Endodermal cell (in vitro differentiated cells): ENCODE data around the gene PFDN2. TPM values are rescaled to one million over a fixed set of nuclear protein-coding genes. Genes with fewer than 3 reads are reported as not detected.
A peak's percentile ranks its signal among the peaks of the same experiment; 100 is the strongest.

Experiments used
- DNase-seq: peaks from one replicate; pipeline ENCODE4 v3.0.0-alpha.2; 2017
- H3K27ac ChIP-seq: 2 replicates; pipeline ENCODE4 v1.5.1; 2013; ENCODE audit warnings: mild to moderate bottlenecking, low read depth, low read length, moderate library complexity
- H3K27me3 ChIP-seq: 2 replicates; pipeline ENCODE4 v1.6.1; 2013; ENCODE audit warnings: mild to moderate bottlenecking, low read length, moderate library complexity; ENCODE audit not compliant: insufficient read depth, control insufficient read depth, poor library complexity, severe bottlenecking
- H3K36me3 ChIP-seq: 2 replicates; pipeline ENCODE4 v1.7.0; 2013; ENCODE audit warnings: mild to moderate bottlenecking, low read length, moderate library complexity; ENCODE audit not compliant: control insufficient read depth, insufficient read depth
- H3K4me1 ChIP-seq: one replicate; pipeline ENCODE4 v1.7.0; 2013; ENCODE audit warnings: low read length; ENCODE audit not compliant: control insufficient read depth, insufficient read depth
- H3K4me3 ChIP-seq: 2 replicates; pipeline ENCODE4 v1.5.1; 2013; ENCODE audit warnings: mild to moderate bottlenecking, low read length, moderate library complexity
- H3K9ac ChIP-seq: 2 replicates; pipeline ENCODE4 v1.6.1; 2013; ENCODE audit warnings: mild to moderate bottlenecking, low read length, moderate library complexity; ENCODE audit not compliant: poor library complexity, severe bottlenecking; ENCODE audit errors: extremely low read depth
- H3K9me3 ChIP-seq: 2 replicates; pipeline ENCODE4 v1.6.1; 2013; ENCODE audit warnings: mild to moderate bottlenecking, low read length, moderate library complexity; ENCODE audit not compliant: control insufficient read depth
- H3K27ac Mint-ChIP-seq: 2 replicates; pipeline ENCODE4 v1.8.0; 2020; ENCODE audit warnings: mixed read lengths
- H3K27me3 Mint-ChIP-seq: 2 replicates; pipeline ENCODE4 v1.8.0; 2021; ENCODE audit warnings: mild to moderate bottlenecking, mixed read lengths; ENCODE audit not compliant: insufficient read depth
- H3K36me3 Mint-ChIP-seq: 2 replicates; pipeline ENCODE4 v1.8.0; 2020; ENCODE audit warnings: low read depth, mixed read lengths
- H3K4me1 Mint-ChIP-seq: 2 replicates; pipeline ENCODE4 v1.8.0; 2020; ENCODE audit warnings: mixed read lengths
- H3K4me3 Mint-ChIP-seq: 2 replicates; pipeline ENCODE4 v1.8.0; 2020; ENCODE audit warnings: mild to moderate bottlenecking, moderate library complexity, mixed read lengths
- H3K9me3 Mint-ChIP-seq: 2 replicates; pipeline ENCODE4 v1.8.0; 2020; ENCODE audit warnings: mild to moderate bottlenecking, mixed read lengths
- WGBS, 2 experiments: methylation state at CpG; one replicate each; pipeline versions ENCODE4 v1.1.5 to v1.1.7; 2013; ENCODE audit warnings: missing lambda C conversion rate in 2 of 2, mixed read lengths in 1 of 2; ENCODE audit not compliant: insufficient coverage in 1 of 2, insufficient read length in 1 of 2; 5-methylcytosine and 5-hydroxymethylcytosine counted together
- long read RNA-seq, 4 experiments: library from polyadenylated mRNA in 2 of 4; library from RNA in 1 of 4; library from capped mRNA in 1 of 4; stranded (forward) in 3 of 4; unstranded in 1 of 4; transcript quantifications; one replicate each; pipeline ENCODE4 v2.0.0, GENCODE V29; 2020 to 2021; ENCODE audit warnings: inconsistent platforms in 1 of 4
- polyA plus RNA-seq, 2 experiments: library from polyadenylated mRNA; stranded (reverse); fragments of 50-300 nt; gene quantifications; one replicate each; pipeline ENCODE4 v1.2.3, GENCODE V29; 2013
- total RNA-seq, 2 donors: library from RNA; stranded (reverse); fragmentation: NEBNext Ultra II Directional in 1 of 2; extraction: Animal tissue kit (Norgen Biotek cat#: 25700) in 1 of 2; gene quantifications; 2 replicates in 1 of 2; 3 replicates in 1 of 2; pipeline ENCODE4 v1.2.1, GENCODE V29; 2021
- TF ChIP-seq, protein P1 (sequence below): fragments of 200-600 bp; sonication (generic); conservative IDR thresholded peaks from 2 replicates; pipeline ENCODE4 v1.5.0; 2021; ENCODE audit warnings: antibody characterized with exemption, mild to moderate bottlenecking

Gene PFDN2
- 10 to 100 TPM; 62.9 to 95.7 TPM for total RNA-seq
- polyA plus RNA-seq (2013, experiment 1 of 2), result 114 TPM
- polyA plus RNA-seq (2013, experiment 2 of 2), result 112 TPM
- long read RNA-seq, experiment 1, transcript PFDN2-201 (4 exons, 677 nt), result major isoform, 34 of 36 reads
- long read RNA-seq, experiment 1, partial matches to known transcripts, result 1 of 36 reads
- long read RNA-seq, experiment 1, other reads (novel, unspliced or antisense), result 0 of 36 reads
- long read RNA-seq, experiment 2, transcript PFDN2-201 (4 exons, 677 nt), result major isoform, 72 of 76 reads
- long read RNA-seq, experiment 2, partial matches to known transcripts, result 2 of 76 reads
- long read RNA-seq, experiment 2, other reads (novel, unspliced or antisense), result 1 of 76 reads
- long read RNA-seq, experiment 3, transcript PFDN2-201 (4 exons, 677 nt), result major isoform, 13 of 13 reads
- long read RNA-seq, experiment 3, partial matches to known transcripts, result 0 of 13 reads
- long read RNA-seq, experiment 3, other reads (novel, unspliced or antisense), result 0 of 13 reads
- long read RNA-seq, experiment 4, transcript PFDN2-201 (4 exons, 677 nt), result major isoform, 57 of 57 reads
- long read RNA-seq, experiment 4, partial matches to known transcripts, result 0 of 57 reads
- long read RNA-seq, experiment 4, other reads (novel, unspliced or antisense), result 0 of 57 reads

GRCh38 chr1:161117759-161118581 is at the start of gene PFDN2, which contains the start of gene NIT1:
Gene PFDN2 (minus strand): TSS chr1:161118037. CDS start chr1:161118026, 11 bp downstream.
Gene NIT1 (plus strand): TSS chr1:161118105. CDS start chr1:161118177, 72 bp downstream.
- Histone ChIP-seq H3K27me3 (no peaks in the 10 kb centered on the region), H3K9me3 (no peaks in the 10 kb centered on the region), H3K9ac (peak within 1 kb of the TSS; percentile 87), H3K36me3 (peaks cover 43% of the 10 kb centered on the region), H3K27ac (peak within 1 kb of the TSS; percentile 78), H3K4me1 (peaks cover 8% of the 10 kb centered on the region), H3K4me3 (peak within 1 kb of the TSS; percentile 99)
- 0% methylated on average over 19 to 58 of the region's 58 CpGs for WGBS, 2 experiments
- no peaks in the 10 kb centered on the region for H3K27me3 Mint-ChIP-seq
- no peaks in the 10 kb centered on the region for H3K9me3 Mint-ChIP-seq
- TF ChIP-seq, protein P1, sequence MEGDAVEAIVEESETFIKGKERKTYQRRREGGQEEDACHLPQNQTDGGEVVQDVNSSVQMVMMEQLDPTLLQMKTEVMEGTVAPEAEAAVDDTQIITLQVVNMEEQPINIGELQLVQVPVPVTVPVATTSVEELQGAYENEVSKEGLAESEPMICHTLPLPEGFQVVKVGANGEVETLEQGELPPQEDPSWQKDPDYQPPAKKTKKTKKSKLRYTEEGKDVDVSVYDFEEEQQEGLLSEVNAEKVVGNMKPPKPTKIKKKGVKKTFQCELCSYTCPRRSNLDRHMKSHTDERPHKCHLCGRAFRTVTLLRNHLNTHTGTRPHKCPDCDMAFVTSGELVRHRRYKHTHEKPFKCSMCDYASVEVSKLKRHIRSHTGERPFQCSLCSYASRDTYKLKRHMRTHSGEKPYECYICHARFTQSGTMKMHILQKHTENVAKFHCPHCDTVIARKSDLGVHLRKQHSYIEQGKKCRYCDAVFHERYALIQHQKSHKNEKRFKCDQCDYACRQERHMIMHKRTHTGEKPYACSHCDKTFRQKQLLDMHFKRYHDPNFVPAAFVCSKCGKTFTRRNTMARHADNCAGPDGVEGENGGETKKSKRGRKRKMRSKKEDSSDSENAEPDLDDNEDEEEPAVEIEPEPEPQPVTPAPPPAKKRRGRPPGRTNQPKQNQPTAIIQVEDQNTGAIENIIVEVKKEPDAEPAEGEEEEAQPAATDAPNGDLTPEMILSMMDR, result no peak
- peaks cover 38% of the 10 kb centered on the region for H3K36me3 Mint-ChIP-seq
- H3K4me3 Mint-ChIP-seq, result peak within 1 kb of the TSS; percentile 96
- peak within 1 kb of the TSS; percentile 98 for H3K27ac Mint-ChIP-seq
- peak; percentile 97 for DNase-seq
- H3K4me1 Mint-ChIP-seq, result peaks cover 22% of the 10 kb centered on the region

DNA sequence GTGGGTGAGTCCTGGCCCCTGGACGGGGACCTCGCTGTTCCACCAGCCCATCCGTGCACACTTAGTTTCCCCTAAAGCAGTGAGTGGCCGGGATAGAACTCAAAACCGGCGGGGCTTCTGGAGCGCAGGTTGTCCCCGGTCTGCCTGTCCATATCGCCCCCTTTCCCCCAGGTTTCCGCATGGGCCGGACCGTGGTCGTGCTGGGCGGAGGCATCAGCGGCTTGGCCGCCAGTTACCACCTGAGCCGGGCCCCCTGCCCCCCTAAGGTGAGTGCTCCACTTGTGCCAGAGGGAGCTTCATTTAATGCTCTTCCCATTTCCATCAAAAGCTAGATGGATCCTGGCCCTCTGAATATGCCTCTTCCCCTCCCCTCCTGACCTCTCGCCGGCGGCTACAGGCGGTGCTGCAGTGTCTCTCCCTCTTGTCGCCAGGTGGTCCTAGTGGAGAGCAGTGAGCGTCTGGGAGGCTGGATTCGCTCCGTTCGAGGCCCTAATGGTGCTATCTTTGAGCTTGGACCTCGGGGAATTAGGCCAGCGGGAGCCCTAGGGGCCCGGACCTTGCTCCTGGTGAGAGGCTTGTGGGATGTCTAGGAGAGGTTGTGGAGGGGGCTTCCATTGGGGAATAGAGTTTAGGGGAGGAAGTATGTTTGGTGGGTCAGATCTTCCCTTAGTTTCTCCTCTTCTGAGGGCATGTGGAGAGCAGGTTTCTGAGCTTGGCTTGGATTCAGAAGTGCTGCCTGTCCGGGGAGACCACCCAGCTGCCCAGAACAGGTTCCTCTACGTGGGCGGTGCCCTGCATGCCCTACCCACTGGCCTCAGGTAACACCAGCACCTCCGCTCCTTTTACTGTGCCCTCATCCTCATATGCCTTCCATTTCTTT is 49.1 kb upstream of the PFDN2 start:
- peak overlapping the region; percentile 85 for H3K4me3 Mint-ChIP-seq
- H3K4me1 Mint-ChIP-seq, result peaks cover 15% of the 10 kb centered on the region
- TF ChIP-seq, protein P1, result peak; percentile 20
- Histone ChIP-seq H3K9me3 (no peaks in the 10 kb centered on the region), H3K27me3 (no peaks in the 10 kb centered on the region), H3K9ac (peak overlapping the region; percentile 69), H3K27ac (no peak overlapping the region), H3K4me1 (peaks cover 5% of the 10 kb centered on the region), H3K36me3 (peaks cover 55% of the 10 kb centered on the region), H3K4me3 (peak overlapping the region; percentile 94)
- 0 to 10% methylated on average over 3 to 33 of the region's 33 CpGs for WGBS, 2 experiments
- H3K27ac Mint-ChIP-seq, result peak overlapping the region; percentile 95
- no peaks in the 10 kb centered on the region for H3K9me3 Mint-ChIP-seq
- no peaks in the 10 kb centered on the region for H3K27me3 Mint-ChIP-seq
- peak; percentile 78 for DNase-seq
- H3K36me3 Mint-ChIP-seq, result peaks cover 31% of the 10 kb centered on the region
